NCI-H1930 (cell line): ENCODE data around the gene HES7.
"Not testable (repeated sequence)": the region's sequence is repeated elsewhere in the genome, so short reads cannot be mapped to it uniquely, and the experiment has no call there.

ENCODE experiments used
- DNase-seq, 2 experiments: peaks; one replicate each; lab custom pipeline; 2025; lab: John Stamatoyannopoulos, UW

The HES7 gene

DNA sequence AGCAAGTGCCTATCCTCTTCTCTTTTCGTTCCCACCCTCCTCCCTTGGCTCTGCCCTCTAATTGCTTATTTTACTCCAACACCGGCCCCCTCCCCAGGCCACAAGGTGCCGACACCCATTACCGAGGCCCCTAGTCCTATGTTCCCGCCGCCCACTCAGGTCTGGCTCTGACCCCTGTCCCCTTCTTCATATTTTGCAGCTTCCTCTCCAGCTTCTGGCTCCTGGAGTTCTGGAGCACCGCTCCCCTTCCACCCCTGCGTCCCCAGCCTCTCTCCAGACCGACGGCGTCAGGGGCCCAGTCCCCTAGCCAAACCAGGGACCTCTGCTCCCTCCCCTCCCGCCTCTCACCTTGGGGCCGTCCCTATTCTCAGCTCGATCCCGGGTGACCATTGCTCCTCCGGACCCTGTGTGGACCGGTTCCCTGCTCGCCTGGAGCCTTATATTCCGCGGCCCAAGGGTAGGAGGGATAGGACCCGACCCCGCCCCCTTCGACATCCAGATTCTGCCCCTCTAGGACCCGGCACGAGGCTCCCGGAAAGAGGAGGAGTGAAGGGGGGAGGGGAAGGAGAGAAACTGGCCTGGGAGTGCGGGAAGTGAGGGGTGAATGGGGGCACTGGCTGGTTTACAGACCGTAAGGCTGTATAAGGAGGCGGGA, at the start of gene HES7:
Gene HES7 (minus strand): TSS at position 412 of the 655 bp plus-strand sequence. CDS start 22 bp downstream, at position 390.
- DNase-seq: peak in 1 of 2 experiments; percentile 31

DNA sequence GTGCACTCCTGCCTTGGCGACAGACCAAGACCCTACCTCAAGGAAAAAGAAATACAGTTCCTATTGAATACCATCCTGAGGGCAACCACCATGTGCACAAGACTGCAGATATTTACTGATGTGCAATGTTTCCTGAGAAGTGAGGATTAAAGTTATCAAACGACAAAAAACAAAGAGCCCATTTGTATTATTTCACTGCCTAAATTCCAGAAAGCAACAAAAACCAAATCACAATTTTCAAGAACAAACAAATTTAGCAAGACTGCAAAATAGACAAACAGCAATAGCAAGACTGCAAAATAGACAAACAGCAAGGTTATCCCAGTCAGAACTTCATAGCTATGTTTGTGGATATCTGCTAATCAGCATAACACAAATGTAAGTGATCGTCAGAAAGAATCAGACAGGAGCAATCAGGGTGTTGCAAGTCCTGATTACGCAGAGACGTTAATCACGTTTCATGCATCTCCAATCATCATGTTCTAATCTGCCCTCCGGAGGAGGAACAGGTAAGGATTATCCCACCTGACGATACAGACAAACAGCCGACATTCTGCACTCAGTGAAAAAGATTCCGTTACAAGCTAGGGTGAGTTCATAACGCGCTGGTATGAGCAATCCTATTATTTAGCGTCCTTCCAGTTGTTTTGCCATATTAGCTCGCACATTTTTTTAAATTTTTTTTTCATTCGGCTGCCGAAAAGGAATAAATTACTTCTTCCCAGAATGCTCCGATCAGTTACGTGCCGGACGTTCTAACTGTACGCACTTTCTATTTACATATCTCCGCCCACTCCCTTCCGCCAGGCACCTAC, 49.4 kb upstream of the HES7 start:
- peak; percentile 91 for DNase-seq

DNA sequence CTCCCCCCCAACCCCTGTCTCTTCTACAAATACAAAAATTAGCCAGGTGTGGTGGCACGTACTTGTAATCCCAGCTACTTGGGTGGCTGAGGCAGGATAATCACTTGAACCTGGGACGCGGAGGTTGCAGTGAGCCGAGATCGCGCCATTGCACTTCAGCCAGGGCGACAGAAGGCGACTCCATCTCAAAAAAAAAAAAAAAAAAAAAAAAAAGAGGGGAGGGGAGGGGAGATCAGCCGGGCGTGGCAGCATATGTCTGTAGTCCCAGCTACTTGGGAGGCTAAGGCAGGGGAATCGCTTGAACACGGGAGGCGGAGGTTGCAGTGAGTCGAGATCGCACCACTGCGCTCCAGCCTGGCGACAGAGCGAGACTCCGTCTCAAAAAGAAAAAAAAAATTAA, 46.3 kb upstream of the HES7 start:
- DNase-seq: not testable (repeated sequence)

DNA sequence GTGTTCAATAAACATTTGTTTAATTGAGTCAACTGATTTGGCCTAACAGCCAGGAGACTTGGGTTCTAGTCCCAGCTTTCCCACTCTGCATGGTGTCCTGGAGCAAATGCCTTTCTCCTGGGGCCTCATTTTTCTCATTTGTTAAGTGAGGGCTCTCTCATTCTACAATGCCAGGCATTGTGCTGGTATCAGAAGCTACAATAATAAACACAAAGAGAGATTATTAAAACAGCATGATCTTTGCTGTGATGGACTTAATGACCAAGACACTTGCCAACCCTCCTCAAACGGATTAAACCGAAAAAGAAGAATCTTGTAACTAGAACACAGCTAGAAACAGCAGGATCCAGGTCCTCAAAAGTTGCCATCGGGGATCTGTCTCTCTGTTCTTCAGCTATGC, 43.6 kb upstream of the HES7 start:
- DNase-seq: no peak

DNA sequence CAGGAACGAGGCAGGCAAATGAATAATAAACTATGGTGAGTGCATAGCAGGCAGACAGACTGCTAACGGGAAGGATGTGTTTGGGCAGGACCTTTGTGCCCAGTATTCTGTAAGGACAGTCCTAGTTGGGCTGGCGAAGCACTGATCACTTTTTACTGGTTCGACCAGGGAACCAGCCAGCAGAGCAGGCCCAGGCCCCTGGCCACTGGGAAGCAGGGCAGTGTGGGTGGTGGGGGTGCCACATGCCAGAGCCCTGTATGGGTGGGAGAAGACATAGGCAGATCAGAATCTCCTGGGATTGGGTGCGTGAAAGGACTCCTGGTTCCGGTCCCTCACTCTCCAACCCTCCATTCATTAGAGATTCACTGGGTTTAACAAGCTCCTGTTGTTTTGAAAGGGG, 42.8 kb upstream of the HES7 start:
- DNase-seq: no peak

DNA sequence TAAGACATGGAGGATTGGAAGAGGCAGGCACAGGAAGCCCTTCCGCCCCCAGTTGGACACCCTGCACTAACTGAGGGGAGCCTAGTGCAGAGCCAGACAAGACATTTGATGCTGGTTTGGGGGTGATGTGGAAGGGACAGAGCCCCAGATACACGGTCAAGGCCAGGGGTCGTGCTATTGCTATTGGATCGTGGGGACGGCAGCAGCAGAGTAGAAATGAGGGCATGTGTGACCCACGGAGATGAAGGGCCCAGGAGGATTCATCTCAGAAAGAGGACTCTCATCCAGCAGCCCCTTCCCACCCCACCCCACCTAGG, 40.9 kb upstream of the HES7 start:
- DNase-seq: no peak

DNA sequence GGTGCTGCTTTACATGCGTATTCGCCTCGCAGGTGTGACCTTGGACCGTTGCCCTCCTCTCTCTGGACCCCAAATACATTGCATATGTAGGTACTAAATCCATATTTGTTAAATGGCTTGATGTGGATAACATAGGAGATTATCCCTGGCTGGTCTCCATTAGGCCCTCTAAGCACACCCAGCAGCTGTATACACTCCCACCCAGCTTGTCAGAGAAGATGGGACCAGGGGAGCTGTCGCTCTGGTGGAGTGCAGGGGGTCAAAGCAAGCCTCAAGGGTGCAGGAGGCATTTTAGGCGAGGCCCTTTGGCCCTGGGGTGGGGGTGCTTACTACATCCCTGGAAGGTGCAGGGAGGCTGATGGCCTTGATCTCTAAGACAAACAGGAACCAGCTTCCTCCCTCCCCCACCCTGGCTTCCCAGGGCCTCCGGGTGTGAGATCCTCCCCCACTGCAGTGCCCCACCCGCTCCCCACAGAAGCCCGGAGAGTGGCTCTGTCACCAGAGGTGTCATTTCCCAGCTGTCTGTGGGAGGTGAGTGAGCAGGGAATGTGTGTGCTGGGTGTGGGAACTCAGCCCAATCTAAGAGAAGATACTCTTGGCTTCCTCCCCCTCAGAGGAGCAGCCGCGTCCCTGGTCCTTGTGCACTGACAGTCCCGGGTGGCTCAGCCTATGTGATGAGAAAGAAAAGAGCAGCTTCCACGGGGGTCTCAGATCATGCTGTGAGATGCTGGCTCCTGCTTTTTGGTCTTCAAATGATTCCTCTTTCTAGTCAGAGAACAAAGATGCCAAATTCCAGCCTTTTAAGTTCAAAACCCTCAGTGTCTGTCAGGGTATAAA, 40.3 kb upstream of the HES7 start:
- peak in 1 of 2 experiments; percentile 23 for DNase-seq

DNA sequence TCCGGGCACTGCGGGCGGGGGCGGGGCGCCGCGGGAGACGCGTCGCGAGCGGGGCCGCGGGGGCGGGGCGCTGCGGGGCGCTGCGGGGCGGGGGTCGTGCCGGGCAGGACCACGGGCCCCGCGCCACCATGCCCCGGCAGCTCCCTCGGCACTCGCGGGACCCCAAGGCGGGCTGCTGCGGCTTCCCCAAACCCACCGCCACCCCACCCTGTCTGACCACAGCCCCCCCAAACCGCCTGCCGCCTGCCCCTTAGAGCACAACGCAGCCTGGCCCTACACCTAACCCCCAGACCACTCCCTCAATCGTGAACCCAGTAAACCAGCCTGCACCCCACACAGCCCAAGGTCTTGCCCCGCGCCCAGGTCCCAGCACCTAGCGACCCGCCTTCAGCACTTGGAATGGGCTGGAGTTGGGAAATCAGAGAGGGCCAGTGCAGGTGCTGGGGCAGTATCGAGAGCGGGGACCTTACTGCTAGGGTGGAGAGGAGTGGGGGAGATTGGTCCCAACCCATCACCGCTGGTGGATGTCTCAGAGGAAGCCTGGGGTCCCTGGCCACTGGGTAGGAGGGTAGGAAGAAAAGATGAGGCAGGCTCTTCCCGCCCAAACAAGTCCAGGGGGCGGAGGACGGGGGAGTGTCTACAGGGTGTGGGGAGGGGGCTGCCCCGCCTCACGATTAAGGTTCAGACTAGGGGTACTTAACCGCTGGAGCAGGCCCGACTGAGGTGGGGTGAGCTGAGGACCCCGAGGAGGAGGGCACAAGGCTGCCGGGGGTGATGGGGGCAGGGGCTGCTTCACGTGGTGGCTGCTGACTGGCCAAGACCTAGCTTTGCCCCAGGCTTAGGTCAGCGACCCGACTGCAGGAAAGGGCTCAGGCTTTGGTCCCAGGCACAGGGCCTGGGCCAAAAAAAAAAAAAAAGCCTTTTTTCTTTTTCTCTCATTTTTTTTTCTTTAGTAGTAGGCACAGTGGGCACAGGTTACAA, 39.4 kb upstream of the HES7 start:
- DNase-seq: peak; percentile 19 to 47

DNA sequence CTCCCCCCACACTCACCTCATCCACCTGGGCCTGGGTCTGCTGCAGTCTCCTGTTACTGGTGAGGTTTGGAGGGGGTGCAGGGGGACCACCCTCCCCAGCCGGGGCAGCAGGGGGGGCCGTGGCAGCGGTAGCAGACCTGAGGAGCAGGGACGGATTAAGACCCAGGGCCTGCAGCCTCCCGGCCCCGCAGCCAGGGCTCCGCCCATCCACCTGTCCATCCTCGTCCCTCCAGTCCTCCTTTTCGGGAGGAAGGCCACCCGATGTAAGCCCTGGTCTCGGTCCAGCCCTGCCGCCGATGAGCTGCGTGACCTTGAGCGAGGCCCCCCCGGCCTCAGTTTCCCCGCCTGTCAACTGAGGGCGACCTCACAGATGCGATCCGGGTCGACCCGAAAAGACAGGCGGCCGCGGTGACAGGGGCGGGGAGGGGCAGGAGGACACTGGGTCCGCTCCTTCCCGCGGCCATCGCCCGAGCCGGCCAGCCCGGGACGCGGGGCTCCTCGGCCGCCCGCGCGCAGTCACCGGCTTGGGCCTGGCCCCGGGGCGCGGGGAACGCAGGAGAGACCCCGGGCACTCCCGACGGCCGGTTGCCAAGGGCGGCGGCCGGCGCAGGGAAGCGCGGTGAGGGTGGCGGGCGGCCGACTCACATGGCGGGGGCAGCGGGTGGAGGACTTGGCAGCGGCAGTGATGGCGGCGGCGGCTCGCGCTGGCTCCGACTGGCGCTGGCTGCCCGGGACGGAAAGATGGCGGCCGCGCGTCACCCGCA, 38.5 kb upstream of the HES7 start, which contains the start of gene VAMP2:
Gene VAMP2 (minus strand): TSS at position 716 of the 764 bp plus-strand sequence. CDS start 69 bp downstream, at position 647.
- peak in 1 of 2 experiments; percentile 74 for DNase-seq

DNA sequence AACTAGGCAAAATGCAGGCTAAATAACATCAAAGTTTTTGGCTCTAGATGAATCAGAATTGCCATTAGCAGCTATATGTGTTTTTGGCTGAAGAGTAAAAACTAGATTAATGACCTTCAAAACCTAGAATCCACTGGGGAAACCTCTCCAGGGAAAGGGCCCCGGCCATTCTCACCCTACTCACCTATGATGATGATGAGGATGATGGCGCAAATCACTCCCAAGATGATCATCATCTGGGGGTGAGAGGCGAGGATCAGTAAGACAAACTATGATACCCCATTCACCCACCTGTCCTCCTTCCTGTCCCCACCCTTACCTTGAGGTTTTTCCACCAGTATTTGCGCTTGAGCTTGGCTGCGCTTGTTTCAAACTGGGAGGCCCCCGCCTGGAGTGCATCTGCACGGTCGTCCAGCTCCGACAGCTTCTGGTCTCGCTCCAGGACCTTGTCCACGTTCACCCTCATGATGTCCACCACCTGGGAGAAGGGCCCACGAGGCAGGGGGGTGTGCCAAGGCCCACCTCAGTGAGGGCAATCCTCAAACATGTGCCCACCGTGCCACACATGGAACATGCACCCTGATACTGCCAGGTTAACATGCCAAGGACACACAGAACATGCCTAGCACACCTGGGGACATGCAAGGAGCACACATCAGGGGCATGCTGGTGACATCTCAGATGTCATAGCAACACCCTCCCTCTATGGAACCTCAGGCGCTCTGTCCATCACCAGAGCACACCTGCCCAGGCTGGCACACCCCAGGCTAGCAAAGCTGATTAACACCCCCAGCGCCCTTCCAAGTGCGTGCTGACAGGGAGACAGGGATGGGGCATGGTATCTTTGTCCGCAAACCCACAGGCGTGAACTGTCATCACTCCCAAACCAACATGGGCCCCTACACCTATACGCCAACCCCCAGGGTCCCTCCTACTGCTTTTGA, 37.7 kb upstream of the HES7 start:
- no peak for DNase-seq

DNA sequence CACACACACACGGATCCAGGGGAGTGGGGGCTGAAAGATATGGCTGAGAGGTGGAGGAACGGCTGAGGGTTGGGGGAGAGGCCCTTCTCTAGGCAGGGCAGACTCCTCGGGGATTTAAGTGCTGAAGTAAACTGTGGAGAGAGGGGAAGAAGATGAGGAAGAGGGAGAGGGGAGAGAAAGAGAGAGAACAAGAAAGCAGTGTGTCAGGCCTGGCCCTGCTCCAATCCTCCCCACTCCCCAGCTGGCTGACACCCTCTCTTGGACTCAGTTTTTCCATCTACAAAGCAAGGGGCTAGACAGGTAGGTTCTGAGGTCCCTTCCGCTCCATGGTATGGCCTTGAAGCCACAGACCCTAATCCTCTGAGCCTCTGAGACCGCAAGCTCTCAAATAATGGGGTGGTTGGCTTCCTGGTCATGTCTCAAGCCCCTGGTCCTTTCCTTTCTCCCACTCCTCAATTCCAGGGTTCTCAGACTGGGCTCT, 36.9 kb upstream of the HES7 start:
- no peak for DNase-seq

DNA sequence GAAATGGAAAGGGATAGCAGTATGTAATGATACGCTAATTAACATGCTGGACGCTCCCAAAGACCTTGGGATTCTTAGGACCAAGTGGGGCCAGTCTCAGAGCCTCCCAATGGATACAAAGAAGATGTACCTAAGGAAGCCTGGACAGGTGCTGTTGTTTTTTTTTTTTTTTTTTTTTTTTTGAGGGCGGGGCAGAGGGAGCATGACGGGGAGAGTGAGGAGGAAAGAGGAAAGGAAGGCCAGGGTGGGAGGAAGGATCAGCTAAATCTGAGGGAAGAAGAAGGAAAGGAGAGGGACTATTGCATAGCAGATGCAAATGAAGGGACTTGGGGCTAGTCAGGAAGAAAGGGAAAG, 36.3 kb upstream of the HES7 start:
- no peak for DNase-seq

DNA sequence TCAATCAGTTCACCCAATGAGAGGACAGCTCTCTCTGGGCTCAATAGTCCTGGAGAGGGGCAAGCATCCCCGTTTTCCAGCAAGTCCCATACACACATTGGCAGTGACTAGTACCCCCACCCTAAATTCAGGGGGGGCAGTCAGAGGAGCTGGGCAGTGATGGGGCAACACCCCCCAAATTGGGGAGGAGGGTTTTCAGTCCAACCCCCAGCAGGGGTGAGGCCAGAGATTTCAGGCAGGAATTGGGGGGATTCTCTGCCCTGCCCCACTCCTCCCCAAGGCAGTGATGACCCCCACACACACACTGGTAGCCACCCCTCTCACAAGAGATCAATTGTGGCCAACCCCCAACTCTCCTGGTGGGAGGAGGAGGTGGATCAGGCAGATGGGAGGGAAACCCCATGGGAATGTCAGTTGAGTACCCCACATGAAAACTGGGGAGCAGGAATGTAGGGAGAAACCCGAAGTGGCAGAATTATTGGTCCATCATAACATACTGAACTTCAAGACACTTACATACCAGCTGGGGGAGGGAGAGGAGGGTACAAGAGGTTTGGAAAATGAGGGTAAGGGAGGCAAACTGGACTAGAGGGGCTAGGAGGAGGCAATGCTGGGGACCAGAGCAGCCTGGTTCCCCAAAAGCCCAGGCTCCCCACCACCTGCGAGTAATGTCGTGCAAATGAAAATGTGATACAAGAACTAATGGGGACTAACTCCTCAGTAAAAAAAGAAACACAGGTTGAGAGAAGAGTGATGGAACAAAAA, 35.7 kb upstream of the HES7 start:
- DNase-seq: no peak

DNA sequence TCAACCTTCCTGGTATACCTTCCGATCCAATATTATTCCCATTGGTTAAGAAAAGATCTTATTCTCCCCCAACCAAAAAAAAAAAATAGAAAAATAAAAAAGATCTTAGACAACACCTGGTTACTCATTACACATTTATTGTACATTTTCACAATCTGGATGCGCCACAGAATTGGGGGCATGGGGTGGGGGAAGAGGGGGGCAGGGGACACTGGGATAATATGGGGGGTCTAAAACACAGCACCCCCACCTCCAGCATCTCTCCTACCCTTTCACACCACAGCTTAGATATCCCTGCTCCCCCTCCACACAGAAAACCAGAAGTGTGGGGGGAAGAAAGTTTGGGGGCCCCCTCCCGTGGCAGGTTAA, 35.1 kb upstream of the HES7 start:
- no peak for DNase-seq

DNA sequence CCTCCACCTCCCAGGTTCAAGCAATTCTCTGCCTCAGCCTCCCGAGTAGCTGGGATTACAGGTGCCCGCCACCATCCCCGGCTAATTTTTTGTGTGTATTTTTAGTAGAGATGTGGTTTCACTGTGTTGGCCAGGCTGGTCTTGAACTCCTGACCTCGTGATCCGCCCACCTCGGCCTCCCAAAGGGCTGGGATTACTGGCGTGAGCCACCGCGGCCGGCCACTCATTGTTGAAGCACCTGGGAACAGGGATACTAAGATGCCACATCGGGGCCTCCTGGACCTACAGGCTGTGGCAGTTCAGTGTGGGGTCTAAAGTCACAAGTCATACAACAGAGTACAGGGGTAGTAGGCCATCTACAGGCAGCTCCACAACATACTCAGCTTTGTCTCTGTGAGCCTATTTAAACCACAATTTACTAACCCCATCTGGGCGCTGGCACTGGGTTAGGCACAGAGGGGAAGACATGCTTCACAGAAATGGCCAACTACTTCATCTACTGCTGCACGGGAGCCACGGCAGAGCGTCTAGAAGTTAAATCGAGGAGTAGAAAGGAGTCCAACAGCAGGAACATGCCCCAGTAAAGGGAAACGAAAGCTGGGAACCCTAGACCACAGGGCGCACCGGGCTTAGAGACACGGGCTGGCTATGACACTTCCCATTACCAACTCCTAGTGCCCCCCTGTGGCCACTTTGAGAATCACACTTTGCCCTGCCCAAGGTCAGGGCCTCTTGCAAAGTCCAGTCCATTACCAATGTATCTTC, 34.5 kb upstream of the HES7 start:
- peak; percentile 71 to 83 for DNase-seq

DNA sequence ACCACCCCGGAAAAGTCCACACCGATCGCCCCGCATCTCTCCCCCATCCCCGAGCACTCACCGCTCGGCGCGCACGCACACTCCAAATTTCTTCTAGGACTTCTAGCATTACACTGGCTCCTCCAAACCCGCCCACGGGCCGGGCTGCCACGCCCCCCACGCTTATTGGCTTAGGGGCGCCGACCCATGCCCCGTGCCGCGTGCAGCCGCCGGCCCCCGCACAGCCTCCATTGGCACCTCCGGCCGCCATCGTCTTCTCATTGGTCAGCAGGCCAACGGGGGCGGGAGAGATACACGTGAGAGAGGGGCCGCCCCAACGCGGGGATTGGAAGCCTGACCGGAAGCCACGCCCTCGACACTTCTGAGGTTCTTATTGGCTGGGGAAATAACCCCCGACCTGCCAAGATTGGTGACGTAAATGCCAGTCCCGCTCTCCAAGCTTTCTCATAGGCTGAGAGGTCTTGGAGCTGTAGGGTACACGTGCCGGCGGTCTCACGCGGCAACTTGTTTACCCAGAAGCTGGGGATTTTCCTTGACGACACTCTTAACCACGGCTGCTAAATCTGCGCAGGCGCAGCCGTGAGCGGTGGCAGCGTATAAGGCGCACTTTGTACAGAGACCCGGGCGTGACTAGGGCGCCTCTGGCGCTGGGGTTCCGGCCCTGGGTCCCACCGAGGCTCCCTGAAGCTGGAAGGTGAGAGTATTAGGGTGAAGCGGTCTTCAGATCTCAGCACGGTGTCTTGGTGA, 32.5 kb upstream of the HES7 start:
- DNase-seq: peak; percentile 100

DNA sequence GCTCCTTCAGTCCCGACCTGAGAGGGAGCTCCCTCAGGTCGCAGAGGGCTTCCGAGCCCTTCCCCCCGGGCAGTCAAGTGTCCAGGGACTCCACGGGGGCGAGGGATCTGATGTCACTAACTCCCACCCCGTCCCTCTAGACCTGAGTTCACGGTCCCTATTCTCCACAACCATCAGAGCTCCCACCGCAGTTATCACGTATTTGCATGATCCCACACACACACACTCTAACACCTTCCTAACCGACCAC, 32.0 kb upstream of the HES7 start:
- DNase-seq: no peak
